SK-N-SH (cell line): Measurements from ENCODE around the gene AUTS2. TPM values are rescaled to one million over a fixed set of nuclear protein-coding genes. Genes with fewer than 3 reads are reported as not detected.

Experiments used
- CTCF ChIA-PET: fragments of 300-600, 350-600 bp; formaldehyde crosslinking; extraction: SDS; loops from one replicate; lab custom pipeline; 2021; lab: Yijun Ruan, JAX
- POLR2A ChIA-PET: fragments of 350-600 bp; sonication (Branson Sonifier 250); formaldehyde crosslinking; extraction: SDS; loops from one replicate; lab custom pipeline; 2020; ENCODE audit warnings: antibody characterized with exemption, inconsistent platforms; lab: Yijun Ruan, JAX
- DNase-seq: peaks from one replicate; pipeline ENCODE4 v3.0.0; 2012
- H2AFZ ChIP-seq: fragments of 200-600 bp; sonication (generic); 2 replicates; pipeline ENCODE4 v1.8.1; 2016; ENCODE audit warnings: antibody characterized with exemption, mild to moderate bottlenecking, low read depth
- H3F3A ChIP-seq: fragments of 200-600 bp; sonication (generic); replicated peaks from 2 replicates; pipeline ENCODE3; 2016; ENCODE audit warnings: antibody characterized with exemption, mild to moderate bottlenecking; ENCODE audit not compliant: insufficient read depth
- H3K27ac ChIP-seq, 2 experiments: fragments of 200-500 bp in 1 of 2; fragments of 200-600 bp in 1 of 2; sonication (Bioruptor generic) in 1 of 2; sonication (generic), shearing (Covaris generic) in 1 of 2; 2 replicates each; pipeline versions ENCODE4 v1.5.1 to v1.6.1; 2014 to 2016; ENCODE audit warnings: low read depth in 2 of 2, inconsistent platforms in 1 of 2, low read length in 1 of 2, mild to moderate bottlenecking in 1 of 2, mixed read lengths in 1 of 2
- H3K27me3 ChIP-seq: fragments of 200-600 bp; sonication (generic), shearing (Covaris generic); 2 replicates; pipeline ENCODE4 v1.6.1; 2016; ENCODE audit warnings: mixed run types; ENCODE audit not compliant: insufficient read depth
- H3K36me3 ChIP-seq, 2 experiments: fragments of 200-500 bp in 1 of 2; fragments of 200-600 bp in 1 of 2; sonication (Bioruptor generic) in 1 of 2; sonication (generic) in 1 of 2; replicated peaks in 1 of 2; 2 replicates each; pipeline versions ENCODE3 to v1.5.1; 2014 to 2016; ENCODE audit warnings: low read length in 1 of 2, mild to moderate bottlenecking in 1 of 2; ENCODE audit not compliant: insufficient read depth in 2 of 2, control insufficient read depth in 1 of 2
- H3K4me1 ChIP-seq, 2 experiments: fragments of 200-500 bp in 1 of 2; fragments of 200-600 bp in 1 of 2; sonication (Bioruptor generic) in 1 of 2; sonication (generic), shearing (Covaris generic) in 1 of 2; 2 replicates each; pipeline versions ENCODE4 v1.5.1 to v1.6.1; 2014 to 2016; ENCODE audit warnings: low read depth in 1 of 2, low read length in 1 of 2, mixed run types in 1 of 2; ENCODE audit not compliant: insufficient read depth in 2 of 2, control insufficient read depth in 1 of 2
- H3K4me2 ChIP-seq: fragments of 200-600 bp; sonication (generic), shearing (Covaris generic); 2 replicates; pipeline ENCODE4 v1.6.1; 2017; ENCODE audit warnings: mixed run types
- H3K4me3 ChIP-seq, 2 experiments: fragments of 200-500 bp in 1 of 2; fragments of 200-600 bp in 1 of 2; sonication (Bioruptor generic) in 1 of 2; sonication (generic), shearing (Covaris generic) in 1 of 2; 2 replicates each; pipeline versions ENCODE4 v1.5.1 to v1.8.1; 2014 to 2016; ENCODE audit warnings: low read depth in 2 of 2, inconsistent platforms in 1 of 2, low read length in 1 of 2, mild to moderate bottlenecking in 1 of 2, mixed read lengths in 1 of 2, moderate library complexity in 1 of 2
- H3K79me2 ChIP-seq: fragments of 200-600 bp; sonication (generic); 2 replicates; pipeline ENCODE4 v1.8.1; 2017; ENCODE audit warnings: mild to moderate bottlenecking; ENCODE audit not compliant: insufficient read depth
- H3K9ac ChIP-seq: fragments of 200-600 bp; sonication (generic); 2 replicates; pipeline ENCODE4 v1.6.1; 2017; ENCODE audit warnings: mixed run types
- H3K9me2 ChIP-seq: fragments of 200-600 bp; sonication (generic); 2 replicates; pipeline ENCODE4 v1.6.1; 2017; ENCODE audit warnings: mixed run types
- H3K9me3 ChIP-seq: fragments of 200-600 bp; sonication (generic); 2 replicates; pipeline ENCODE4 v1.6.1; 2017; ENCODE audit warnings: mixed run types, mild to moderate bottlenecking, moderate library complexity
- H4K20me1 ChIP-seq: fragments of 200-600 bp; sonication (generic); 2 replicates; pipeline ENCODE4 v1.6.1; 2017; ENCODE audit warnings: mild to moderate bottlenecking, mixed run types; ENCODE audit not compliant: insufficient read depth
- FOXJ3 ChIP-seq: sonication (generic); formaldehyde crosslinking; IDR thresholded peaks from 2 replicates; pipeline ENCODE4 v1.5.1; 2020; ENCODE audit warnings: mild to moderate bottlenecking, missing genetic modification reagents
- FOXM1 ChIP-seq: IDR thresholded peaks from 2 replicates; pipeline ENCODE4 v1.4.0; 2012; ENCODE audit warnings: low read depth, mild to moderate bottlenecking
- RAD21 ChIP-seq: IDR thresholded peaks from 2 replicates; pipeline ENCODE4 v1.6.1; 2012; ENCODE audit warnings: mild to moderate bottlenecking, low read length
- RXRA ChIP-seq: IDR thresholded peaks from 2 replicates; pipeline ENCODE4 v1.4.0; 2012; ENCODE audit warnings: low read depth, mild to moderate bottlenecking, borderline replicate concordance
- TAF1 ChIP-seq: IDR thresholded peaks from 2 replicates; pipeline ENCODE4 v1.6.1; 2012; ENCODE audit warnings: low read depth, mild to moderate bottlenecking, low read length, moderate library complexity, borderline replicate concordance
- TCF12 ChIP-seq: IDR thresholded peaks from 2 replicates; pipeline ENCODE4 v1.4.0; 2012
- TEAD4 ChIP-seq: IDR thresholded peaks from 2 replicates; pipeline ENCODE4 v1.4.0; 2012; ENCODE audit warnings: mild to moderate bottlenecking, borderline replicate concordance; ENCODE audit not compliant: insufficient read depth
- WGBS: methylation state at CpG from one replicate; pipeline ENCODE4 v1.1.6; 2017; ENCODE audit warnings: low lambda C conversion rate; 5-methylcytosine and 5-hydroxymethylcytosine counted together
- polyA plus RNA-seq, 3 experiments: library from polyadenylated mRNA; depleted of rRNA; stranded (reverse); fragments of >200 nt; gene quantifications; 2 replicates each; pipeline ENCODE4 v1.2.3, GENCODE V29; 2012
- TF ChIP-seq, protein P1 (sequence below): IDR thresholded peaks from 2 replicates; pipeline ENCODE4 v1.4.0; 2012; ENCODE audit warnings: low read depth

AUTS2 gene
- polyA plus RNA-seq, 1 of the 3 experiments (the other 2 are of a cell fraction), result 15.6 TPM

DNA sequence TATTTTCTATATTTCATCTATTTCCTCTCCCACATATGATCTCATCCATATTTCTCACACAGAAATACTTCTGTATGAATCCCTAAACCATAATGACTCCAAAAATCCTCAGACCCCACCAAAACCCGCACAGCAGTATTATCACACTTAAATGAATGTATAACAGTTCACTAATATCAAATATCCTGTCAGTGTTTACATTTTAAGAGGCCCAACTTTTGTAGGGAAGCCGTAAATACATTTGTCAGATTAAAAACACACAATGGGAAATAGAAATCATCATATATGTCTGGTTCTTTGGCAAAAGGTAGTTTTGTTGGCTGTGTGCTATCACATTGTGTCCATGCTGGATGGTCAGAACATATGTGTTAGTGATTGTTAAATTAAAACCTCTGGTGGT is 4.2 kb downstream of the AUTS2 start:
- H3K4me3 ChIP-seq, result no peak overlapping the region
- WGBS, result 89% methylated on average over 2 of the region's 2 CpGs
- CTCF ChIA-PET, result interaction anchor here (0.7 to 2.8 kb wide), 2 partner anchors 75 to 330 kb away, joined by 3 to 13 read pairs; no protein-coding TSS in a partner anchor
- TF ChIP-seq RXRA (no peak), TAF1 (no peak)
- TF ChIP-seq, all 33 proteins: peak for 0
- Histone ChIP-seq H3K27ac (no peak overlapping the region), H3K4me1 (peaks cover 8 to 18% of the 10 kb centered on the region in 2 experiments), H3K9me2 (no peaks in the 10 kb centered on the region), H2AFZ (no peak overlapping the region), H3K79me2 (peaks cover 80% of the 10 kb centered on the region), H3K4me2 (no peak overlapping the region), H3F3A (peaks cover 1% of the 10 kb centered on the region), H3K27me3 (no peaks in the 10 kb centered on the region), H4K20me1 (peaks cover 60% of the 10 kb centered on the region), H3K9me3 (no peaks in the 10 kb centered on the region), H3K9ac (no peak overlapping the region), H3K36me3 (no peaks in the 10 kb centered on the region)
- no peak for DNase-seq
- POLR2A ChIA-PET, result no interaction called here

DNA sequence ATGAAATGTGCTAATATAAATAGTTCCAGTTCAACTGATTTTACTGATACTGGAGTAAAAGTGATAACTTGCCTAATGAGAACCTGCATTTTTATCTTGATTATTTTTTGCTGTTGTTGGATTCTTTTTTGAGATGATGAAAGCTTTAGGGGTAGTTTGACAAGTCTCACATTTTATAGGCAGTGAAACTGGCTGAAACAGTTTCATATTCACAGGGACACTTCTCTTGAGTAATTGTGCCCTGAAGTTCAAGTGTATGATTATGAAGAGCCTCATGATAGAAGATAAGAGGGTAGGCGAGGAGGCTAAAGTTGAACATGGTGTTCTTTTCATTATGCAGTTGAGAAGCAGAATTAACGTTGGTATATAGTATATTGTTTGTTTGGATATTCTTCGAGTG is 5.1 kb downstream of the AUTS2 start:
- Histone ChIP-seq H3K4me3 (no peak overlapping the region), H3F3A (no peaks in the 10 kb centered on the region), H3K9ac (no peak overlapping the region), H3K79me2 (peaks cover 88% of the 10 kb centered on the region), H2AFZ (no peak overlapping the region), H3K4me2 (no peak overlapping the region), H3K9me3 (no peaks in the 10 kb centered on the region), H3K27ac (no peak overlapping the region), H3K4me1 (peaks cover 8 to 18% of the 10 kb centered on the region in 2 experiments), H3K36me3 (no peaks in the 10 kb centered on the region), H3K27me3 (no peaks in the 10 kb centered on the region), H4K20me1 (peaks cover 67% of the 10 kb centered on the region), H3K9me2 (no peaks in the 10 kb centered on the region)
- ChIA-PET CTCF (interaction anchor here (2.8 kb wide), 1 partner anchor 329 kb away, joined by 13 read pairs; no protein-coding TSS in a partner anchor), POLR2A (no interaction called here)
- TF ChIP-seq RAD21 (no peak), FOXJ3 (CRISPR knock-in tag) (no peak)
- TF ChIP-seq, protein P1, sequence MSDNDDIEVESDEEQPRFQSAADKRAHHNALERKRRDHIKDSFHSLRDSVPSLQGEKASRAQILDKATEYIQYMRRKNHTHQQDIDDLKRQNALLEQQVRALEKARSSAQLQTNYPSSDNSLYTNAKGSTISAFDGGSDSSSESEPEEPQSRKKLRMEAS, result no peak
- no peak for DNase-seq
- 93% methylated on average over 3 of the region's 3 CpGs for WGBS

DNA sequence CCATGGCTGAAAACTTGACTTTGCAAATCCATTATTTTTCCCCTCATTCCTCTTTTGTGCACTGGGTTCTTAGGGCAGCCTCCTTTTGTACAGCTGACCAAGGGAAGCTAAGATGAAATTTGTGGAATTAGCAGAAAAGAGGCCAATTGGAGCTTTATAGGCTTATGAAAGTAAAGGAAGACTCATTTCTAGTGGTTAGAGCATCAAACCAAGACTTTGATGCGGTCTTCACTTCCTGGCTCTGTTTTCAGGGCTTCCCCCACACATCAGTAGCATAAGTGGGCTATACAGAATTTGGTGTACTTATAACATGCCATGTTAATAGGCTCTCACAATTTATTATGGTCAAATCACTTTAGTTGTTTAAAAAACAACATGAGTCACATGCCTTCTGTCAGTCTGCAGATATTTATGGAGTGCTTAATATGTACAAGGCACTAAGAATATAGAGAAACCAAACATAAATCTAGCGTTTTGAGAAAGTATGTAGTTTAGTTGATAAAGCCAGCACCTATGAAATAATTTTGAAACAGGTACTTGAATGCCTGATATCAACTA is 5.7 kb downstream of the AUTS2 start:
- peaks cover 8 to 18% of the 10 kb centered on the region in 2 experiments for H3K4me1 ChIP-seq
- H3K36me3 ChIP-seq, result no peaks in the 10 kb centered on the region
- H3K27ac ChIP-seq, result no peak overlapping the region
- peaks cover 95% of the 10 kb centered on the region for H3K79me2 ChIP-seq
- no peaks in the 10 kb centered on the region for H3K9me3 ChIP-seq
- CTCF ChIA-PET, result interaction anchor here (1.2 to 2.8 kb wide), 5 partner anchors 10 to 331 kb away, joined by 3 to 13 read pairs (median 4); no protein-coding TSS in a partner anchor
- no peaks in the 10 kb centered on the region for H3K9me2 ChIP-seq
- no peak for TF ChIP-seq FOXM1
- no peak for TF ChIP-seq TCF12
- no peak for TF ChIP-seq TEAD4
- no peak for TF ChIP-seq RAD21
- DNase-seq, result no peak
- no peak overlapping the region for H3K9ac ChIP-seq
- no peaks in the 10 kb centered on the region for H3F3A ChIP-seq
- H3K4me3 ChIP-seq, result no peak overlapping the region
- no peak overlapping the region for H3K4me2 ChIP-seq
- WGBS, result 84% methylated on average over 2 of the region's 2 CpGs
- no peak overlapping the region for H2AFZ ChIP-seq
- POLR2A ChIA-PET, result no interaction called here
- no peaks in the 10 kb centered on the region for H3K27me3 ChIP-seq
- H4K20me1 ChIP-seq, result peaks cover 69% of the 10 kb centered on the region
